Measurements from ENCODE around the gene FAM43A. TPM values are rescaled to one million over a fixed set of nuclear protein-coding genes. Genes with fewer than 3 reads are reported as not detected.

The FAM43A gene
- total RNA-seq, 4 donors from 2014 or later, result 24.5 to 42.8 (median 32.5) TPM

DNA sequence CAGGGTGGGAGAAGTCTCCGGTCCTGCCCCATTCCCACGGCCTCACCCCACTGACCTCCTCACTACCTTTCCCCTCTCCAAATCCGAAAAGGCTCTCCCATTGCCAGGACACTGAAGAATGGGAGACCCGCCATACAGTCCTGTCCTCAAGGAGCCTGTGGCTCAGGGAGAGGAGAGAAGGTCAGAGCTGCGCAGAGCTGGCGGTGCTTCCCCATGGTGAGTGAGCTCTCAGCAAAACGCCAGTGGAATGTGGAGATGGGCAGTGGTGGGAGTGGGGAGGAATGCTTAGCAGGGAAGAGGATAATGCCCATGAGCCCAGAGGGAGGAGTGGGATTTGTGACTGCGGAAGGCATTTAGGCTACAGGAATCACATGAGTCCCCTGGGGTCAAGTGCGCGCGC is 20.1 kb downstream of the FAM43A start:
- 83% methylated on average over 10 of the region's 11 CpGs for WGBS
- TF ChIP-seq POLR2AphosphoS5 (IDR thresholded peaks at IDR 0.05), result no peak
- no peak for TF ChIP-seq POLR2A (IDR thresholded peaks at IDR 0.05; ENCODE audit: low read depth)
- TF ChIP-seq EP300 (IDR thresholded peaks at IDR 0.05), result no peak
- TF ChIP-seq, protein P1, sequence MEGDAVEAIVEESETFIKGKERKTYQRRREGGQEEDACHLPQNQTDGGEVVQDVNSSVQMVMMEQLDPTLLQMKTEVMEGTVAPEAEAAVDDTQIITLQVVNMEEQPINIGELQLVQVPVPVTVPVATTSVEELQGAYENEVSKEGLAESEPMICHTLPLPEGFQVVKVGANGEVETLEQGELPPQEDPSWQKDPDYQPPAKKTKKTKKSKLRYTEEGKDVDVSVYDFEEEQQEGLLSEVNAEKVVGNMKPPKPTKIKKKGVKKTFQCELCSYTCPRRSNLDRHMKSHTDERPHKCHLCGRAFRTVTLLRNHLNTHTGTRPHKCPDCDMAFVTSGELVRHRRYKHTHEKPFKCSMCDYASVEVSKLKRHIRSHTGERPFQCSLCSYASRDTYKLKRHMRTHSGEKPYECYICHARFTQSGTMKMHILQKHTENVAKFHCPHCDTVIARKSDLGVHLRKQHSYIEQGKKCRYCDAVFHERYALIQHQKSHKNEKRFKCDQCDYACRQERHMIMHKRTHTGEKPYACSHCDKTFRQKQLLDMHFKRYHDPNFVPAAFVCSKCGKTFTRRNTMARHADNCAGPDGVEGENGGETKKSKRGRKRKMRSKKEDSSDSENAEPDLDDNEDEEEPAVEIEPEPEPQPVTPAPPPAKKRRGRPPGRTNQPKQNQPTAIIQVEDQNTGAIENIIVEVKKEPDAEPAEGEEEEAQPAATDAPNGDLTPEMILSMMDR (IDR thresholded peaks at IDR 0.05), result no peak
- no peaks in the 10 kb centered on the region for H3K36me3 ChIP-seq
- H3K27ac ChIP-seq (replicated peaks in 1 of 4), result no peak overlapping the region
- no peaks in the 10 kb centered on the region for H3K27me3 ChIP-seq
- no peak overlapping the region for H3K4me3 ChIP-seq
- no peak for DNase-seq (ENCODE audit: extremely low spot score)
- no peaks in the 10 kb centered on the region for H3K4me1 ChIP-seq
- H3K9me3 ChIP-seq, result peaks cover 0 to 7% (median 0%) of the 10 kb centered on the region in 4 donors
- intact Hi-C loops (cut with DNase I), result no loop called here

DNA sequence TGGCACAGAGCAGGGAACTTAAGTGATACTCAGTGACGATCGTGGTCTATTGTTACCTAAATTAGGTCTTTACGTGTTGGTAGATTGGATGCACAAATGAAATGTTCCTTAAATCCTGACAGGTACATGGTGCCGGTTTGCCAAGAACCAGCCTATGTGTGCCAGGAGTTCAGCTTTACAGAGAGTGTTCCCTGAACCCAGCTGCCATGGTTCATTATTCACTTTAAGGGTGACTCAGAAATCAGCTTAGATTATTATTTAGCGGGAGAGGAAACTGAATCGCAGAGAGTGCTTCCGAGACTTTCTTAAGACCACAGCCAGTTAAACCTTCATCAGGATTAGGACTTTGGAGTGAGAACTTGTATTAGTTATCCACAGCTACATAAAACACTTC is 21.5 kb downstream of the FAM43A start:
- Histone ChIP-seq H3K4me3 (no peak overlapping the region), H3K9me3 (peaks cover 0 to 7% (median 0%) of the 10 kb centered on the region in 4 donors), H3K36me3 (no peaks in the 10 kb centered on the region), H3K27me3 (no peaks in the 10 kb centered on the region), H3K27ac (replicated peaks in 1 of 4) (no peak overlapping the region), H3K4me1 (peaks cover 0 to 10% (median 3%) of the 10 kb centered on the region in 4 donors)
- DNase-seq (ENCODE audit: extremely low spot score), result no peak
- WGBS, result 82% methylated on average over 7 of the region's 7 CpGs
- TF ChIP-seq POLR2A (IDR thresholded peaks at IDR 0.05; ENCODE audit: low read depth) (no peak), POLR2AphosphoS5 (IDR thresholded peaks at IDR 0.05) (no peak), EP300 (IDR thresholded peaks at IDR 0.05) (no peak)
- TF ChIP-seq, protein P1 (IDR thresholded peaks at IDR 0.05), result no peak
- intact Hi-C loops (cut with DNase I), result no loop called here

DNA sequence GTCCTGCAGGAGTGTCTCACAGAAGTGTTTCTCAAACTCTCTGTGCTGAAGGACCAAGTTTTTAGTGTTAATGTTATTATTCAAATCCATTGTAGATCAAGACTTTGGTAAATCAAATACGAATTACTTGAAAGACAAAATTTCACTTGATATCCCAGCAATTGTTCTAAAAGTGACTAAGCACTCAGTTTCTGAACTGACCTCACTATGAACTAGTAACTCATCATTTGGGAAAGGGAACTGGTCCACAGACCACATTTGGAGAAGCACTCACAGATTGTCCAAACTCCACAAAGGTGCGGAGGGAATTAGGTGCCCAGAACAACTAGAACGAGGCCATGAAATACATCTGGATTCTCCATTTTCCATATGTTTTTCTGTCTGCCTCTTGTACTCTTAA is 25.6 kb downstream of the FAM43A start:
- WGBS, result 90% methylated on average over 3 of the region's 3 CpGs

DNA sequence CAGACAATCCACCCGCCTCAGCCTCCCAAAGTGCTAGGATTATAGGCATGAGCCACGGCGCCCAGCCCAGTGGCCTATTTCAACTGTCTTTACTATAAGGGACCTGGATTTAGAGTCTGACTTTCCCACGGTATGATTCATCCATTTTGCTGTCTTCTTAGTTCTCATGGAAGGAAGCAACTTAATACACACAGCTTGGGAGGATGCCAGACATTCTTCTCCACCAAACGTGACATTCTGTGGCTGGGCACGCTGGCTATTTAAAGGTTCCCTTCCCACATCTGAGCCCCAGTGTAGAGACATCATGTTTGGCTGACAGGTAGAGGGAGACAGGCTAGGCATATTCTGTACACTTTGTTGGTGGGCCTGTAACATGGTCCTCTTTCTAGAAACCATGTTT is 26.2 kb downstream of the FAM43A start:
- WGBS, result 28% methylated on average over 6 of the region's 6 CpGs
- intact Hi-C loops (cut with DNase I), result no loop called here
- H3K27me3 ChIP-seq, result no peaks in the 10 kb centered on the region
- no peaks in the 10 kb centered on the region for H3K36me3 ChIP-seq
- no peak overlapping the region for H3K27ac ChIP-seq (replicated peaks in 1 of 4)
- TF ChIP-seq EP300 (IDR thresholded peaks at IDR 0.05) (no peak), POLR2A (IDR thresholded peaks at IDR 0.05; ENCODE audit: low read depth) (no peak), POLR2AphosphoS5 (IDR thresholded peaks at IDR 0.05) (peak in 1 of 2 donors; percentile 30)
- H3K4me3 ChIP-seq, result no peak overlapping the region
- DNase-seq (ENCODE audit: extremely low spot score), result no peak
- peaks cover 0 to 12% (median 4%) of the 10 kb centered on the region in 4 donors for H3K4me1 ChIP-seq
- H3K9me3 ChIP-seq, result peaks cover 0 to 7% (median 0%) of the 10 kb centered on the region in 4 donors

More for the DNA sequence above, 25.6 kb downstream of the FAM43A start:
- Histone ChIP-seq H3K9me3 (peaks cover 0 to 7% (median 0%) of the 10 kb centered on the region in 4 donors), H3K36me3 (no peaks in the 10 kb centered on the region), H3K4me1 (peaks cover 0 to 12% (median 4%) of the 10 kb centered on the region in 4 donors), H3K4me3 (no peak overlapping the region), H3K27ac (replicated peaks in 1 of 4) (no peak overlapping the region), H3K27me3 (no peaks in the 10 kb centered on the region)
- no peak for DNase-seq (ENCODE audit: extremely low spot score)
- TF ChIP-seq EP300 (IDR thresholded peaks at IDR 0.05) (no peak), POLR2A (IDR thresholded peaks at IDR 0.05; ENCODE audit: low read depth) (no peak), POLR2AphosphoS5 (IDR thresholded peaks at IDR 0.05) (no peak)
- TF ChIP-seq, protein P1 (IDR thresholded peaks at IDR 0.05), result no peak
- intact Hi-C loops (cut with DNase I), result no loop called here

DNA sequence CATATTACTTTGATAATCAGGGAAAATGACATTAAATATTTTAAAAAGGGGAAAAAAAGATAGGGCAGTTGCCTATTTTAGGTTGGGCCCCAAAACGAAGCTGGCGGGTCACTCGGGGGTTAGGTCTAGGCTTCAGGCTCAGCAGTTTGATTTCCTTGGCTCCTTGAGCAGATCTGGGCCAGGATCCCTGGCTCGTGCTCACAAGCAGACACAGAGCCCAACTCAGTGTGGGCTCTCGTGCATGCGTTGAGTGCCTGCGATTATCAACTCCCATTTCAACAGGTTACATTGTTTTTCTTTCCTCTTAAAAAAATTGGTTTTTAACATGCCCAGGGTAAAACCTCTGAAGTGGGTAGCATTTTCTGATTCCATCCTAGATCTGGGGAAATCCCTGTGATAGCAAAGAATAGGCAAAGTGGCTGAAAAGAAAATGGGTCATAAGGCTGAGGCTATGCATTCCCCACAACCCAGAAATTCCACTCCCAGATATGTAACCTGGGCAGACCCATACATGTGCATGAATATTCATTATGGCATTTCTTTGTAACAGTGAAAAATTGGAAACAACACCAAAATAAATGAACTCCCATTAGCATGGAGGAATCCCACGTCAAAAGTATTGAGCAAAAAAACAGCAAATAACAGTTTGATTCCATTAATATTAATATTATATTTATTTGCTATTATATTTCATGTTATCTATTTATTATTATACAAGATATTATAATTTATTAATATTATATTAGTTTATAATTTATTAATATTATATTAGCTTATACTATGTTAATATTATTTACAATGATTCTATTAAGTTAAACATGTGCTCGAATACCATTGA is 27.8 kb downstream of the FAM43A start:
- Histone ChIP-seq H3K4me1 (peaks cover 0 to 12% (median 4%) of the 10 kb centered on the region in 4 donors), H3K9me3 (peaks cover 0 to under 1% (median 0%) of the 10 kb centered on the region in 4 donors), H3K36me3 (no peaks in the 10 kb centered on the region), H3K27ac (replicated peaks in 1 of 4) (no peak overlapping the region), H3K4me3 (no peak overlapping the region), H3K27me3 (no peaks in the 10 kb centered on the region)
- no peak for DNase-seq (ENCODE audit: extremely low spot score)
- intact Hi-C loops (cut with DNase I), result no loop called here
- 74% methylated on average over 9 of the region's 9 CpGs for WGBS
- TF ChIP-seq POLR2A (IDR thresholded peaks at IDR 0.05; ENCODE audit: low read depth), result no peak
- TF ChIP-seq EP300 (IDR thresholded peaks at IDR 0.05), result no peak
- TF ChIP-seq POLR2AphosphoS5 (IDR thresholded peaks at IDR 0.05), result no peak
- TF ChIP-seq, protein P1 (IDR thresholded peaks at IDR 0.05), result no peak
